ENCODE results near the gene RHCE.
"Not testable (repeated sequence)": the region's sequence is repeated elsewhere in the genome, so short reads cannot be mapped to it uniquely, and the experiment has no call there.

RHCE gene

DNA sequence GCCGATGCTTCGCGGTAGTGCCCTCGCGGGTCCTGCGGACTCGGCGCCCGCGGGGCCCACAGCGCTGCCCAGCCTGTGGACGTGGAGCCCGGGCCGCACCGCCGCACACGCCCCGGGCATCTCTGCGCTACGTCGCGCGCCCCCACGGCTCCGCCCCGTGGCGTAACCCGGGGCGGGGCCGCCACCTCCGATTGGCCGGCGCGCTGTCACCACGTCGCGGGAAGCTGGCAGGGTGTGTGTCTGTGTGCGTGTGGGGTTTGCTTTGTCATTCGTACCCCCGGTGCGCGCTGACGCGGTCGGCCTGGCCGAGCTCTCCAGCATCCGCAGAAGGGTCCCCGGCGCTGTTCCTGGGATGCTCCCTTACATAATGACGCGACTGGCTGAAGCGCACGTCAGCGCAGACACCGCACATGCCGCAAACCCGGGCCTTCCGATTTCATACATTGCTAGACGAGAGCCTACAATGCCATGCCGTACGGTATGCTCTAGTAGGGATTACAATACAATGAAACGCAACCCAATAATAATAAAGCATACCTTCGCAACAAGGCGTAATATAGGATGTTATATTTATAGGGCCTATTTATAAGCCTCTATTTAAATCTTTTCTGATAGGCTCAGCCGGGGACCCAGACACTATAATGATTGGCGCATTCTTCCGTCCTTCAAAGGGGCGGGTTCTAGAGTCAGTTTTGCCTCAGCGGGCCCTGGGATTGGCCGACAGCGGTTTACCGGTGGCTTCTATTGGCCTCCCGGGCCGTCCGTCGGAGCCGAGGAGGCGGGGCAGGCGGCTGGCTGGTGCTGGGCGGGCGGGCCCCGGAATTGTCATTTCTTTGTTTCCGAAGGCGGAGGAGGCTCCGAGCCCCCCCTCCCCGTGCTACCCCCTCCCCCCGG lies 9.7 kb upstream of the RHCE start, which contains the start of gene MACO1:
Gene MACO1 (plus strand): TSS at position 825 of the 894 bp plus-strand sequence. CDS start 202 bp downstream, outside the sequence.
- TF ChIP-seq JUND (IDR thresholded peaks at IDR 0.05; ENCODE audit: low read depth): no peak
- peak; percentile 95 to 96 for DNase-seq (ENCODE audit: low read depth in 1 of 2, low spot score in 1 of 2)
- in situ Hi-C loops (cut with HindIII; ENCODE audit: low pct_unique_long_range_greater_than_20kb, low sequenced_read_pairs): no loop called here

DNA sequence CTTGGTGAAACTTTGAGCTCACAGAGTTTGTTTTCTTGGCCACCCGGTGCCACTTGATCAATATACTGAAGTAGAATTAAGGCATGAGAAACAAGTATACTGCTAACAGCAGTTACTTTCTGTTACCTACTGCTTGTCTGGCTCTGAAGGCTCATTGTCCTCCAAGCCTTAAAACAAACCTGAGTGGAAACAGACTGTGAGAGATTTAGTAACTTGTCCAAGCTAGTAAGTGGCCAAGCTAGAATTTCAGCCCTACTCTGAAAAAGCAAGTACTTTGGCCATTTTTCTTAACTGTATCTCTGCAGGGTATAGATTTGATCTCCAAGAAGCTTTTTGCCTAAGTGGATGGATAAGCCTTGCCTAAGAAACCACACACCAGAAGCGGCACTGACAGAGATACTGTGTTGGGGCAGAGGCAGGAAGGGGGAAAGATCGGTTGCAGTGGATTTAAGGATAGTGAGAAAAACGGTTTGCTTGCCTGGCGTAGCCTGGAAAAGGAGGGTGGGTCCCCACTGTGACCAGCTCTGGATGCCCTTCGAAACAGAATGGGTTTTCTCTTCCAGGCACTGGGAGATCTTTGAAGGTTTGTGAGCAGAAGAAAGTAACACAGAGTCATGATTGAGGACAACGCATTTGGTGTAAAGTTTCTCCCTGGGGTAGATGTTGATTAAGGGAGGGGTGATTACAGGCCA lies 8.0 kb upstream of the RHCE start:
- in situ Hi-C loops (cut with HindIII; ENCODE audit: low pct_unique_long_range_greater_than_20kb, low sequenced_read_pairs): no loop called here
- DNase-seq (ENCODE audit: low read depth in 1 of 2, low spot score in 1 of 2): no peak
- TF ChIP-seq JUND (IDR thresholded peaks at IDR 0.05; ENCODE audit: low read depth): no peak

DNA sequence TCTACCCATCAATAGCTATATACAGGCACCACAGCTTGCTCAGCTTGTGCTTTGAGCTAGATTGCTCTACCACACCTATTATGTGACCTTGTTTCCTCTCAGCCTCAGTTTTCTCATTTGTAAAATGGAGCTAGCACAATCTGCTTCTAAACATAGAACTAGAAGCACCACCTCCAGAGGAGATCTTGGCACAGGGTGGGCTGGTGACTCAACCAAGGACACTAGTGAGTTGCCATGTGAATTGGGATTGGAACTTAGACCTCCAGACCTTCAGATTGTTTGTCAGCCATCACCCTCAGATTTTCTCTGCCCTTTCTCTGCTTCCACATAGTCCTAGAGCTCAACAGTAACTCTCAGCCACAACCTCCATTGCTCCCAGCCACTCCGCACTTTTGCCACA lies 7.1 kb upstream of the RHCE start:
- no peak for TF ChIP-seq JUND (IDR thresholded peaks at IDR 0.05; ENCODE audit: low read depth)
- in situ Hi-C loops (cut with HindIII; ENCODE audit: low pct_unique_long_range_greater_than_20kb, low sequenced_read_pairs): no loop called here
- no peak for DNase-seq (ENCODE audit: low read depth in 1 of 2, low spot score in 1 of 2)

DNA sequence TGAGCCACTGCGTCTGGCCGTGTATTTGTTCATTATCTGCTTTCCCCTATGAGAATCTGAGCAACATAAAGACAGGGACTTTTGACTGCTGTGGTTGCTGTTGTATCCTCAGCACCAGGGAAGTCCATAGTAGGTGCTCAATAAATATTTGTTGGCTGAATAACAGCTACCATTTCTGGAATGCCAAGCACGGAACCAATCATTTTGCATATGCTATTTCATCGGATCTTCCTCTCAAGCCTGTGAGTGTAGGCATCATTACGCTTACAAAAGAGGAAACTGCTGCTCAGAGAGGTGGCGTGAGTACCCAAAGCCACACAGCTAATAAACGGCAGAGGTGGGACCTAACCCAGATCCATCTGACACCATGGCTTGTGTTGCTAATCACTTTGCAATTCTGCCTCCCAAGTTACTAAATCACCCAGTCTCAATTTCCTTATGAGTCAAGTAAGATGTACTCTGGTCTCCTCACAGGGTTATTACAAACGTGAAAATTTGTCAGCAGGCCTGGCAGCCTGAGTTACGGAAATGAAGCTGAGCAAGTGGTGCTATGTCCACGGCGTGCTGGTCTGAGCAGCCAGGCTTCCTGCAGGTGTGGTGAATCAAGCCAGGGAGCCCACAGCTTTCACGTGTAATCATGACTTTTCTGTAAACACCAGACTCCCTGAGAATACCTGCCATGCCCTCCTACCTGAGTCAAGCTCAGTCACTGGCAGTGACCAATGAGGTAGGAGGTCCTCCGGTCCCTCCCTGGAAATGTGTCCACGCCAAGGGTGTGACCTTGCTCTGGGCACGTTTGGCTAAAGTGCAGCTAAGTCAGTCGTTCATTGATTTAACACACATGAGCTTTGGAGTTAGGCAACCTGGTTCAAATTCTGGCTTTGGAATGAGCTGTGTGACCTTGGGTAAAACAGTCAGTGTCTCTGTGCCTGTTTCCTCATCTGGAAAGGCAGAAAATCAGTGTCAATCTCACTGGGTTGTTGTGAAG lies 4.8 kb upstream of the RHCE start:
- TF ChIP-seq JUND (IDR thresholded peaks at IDR 0.05; ENCODE audit: low read depth): no peak
- DNase-seq (ENCODE audit: low read depth in 1 of 2, low spot score in 1 of 2): no peak
- in situ Hi-C loops (cut with HindIII; ENCODE audit: low pct_unique_long_range_greater_than_20kb, low sequenced_read_pairs): no loop called here

GRCh38 chr1:25423206-25423605 lies 2.6 kb upstream of the RHCE start:
- in situ Hi-C loops (cut with HindIII; ENCODE audit: low pct_unique_long_range_greater_than_20kb, low sequenced_read_pairs): not testable (repeated sequence)
- peak in 1 of 2 experiments; percentile 54 for DNase-seq (ENCODE audit: low read depth in 1 of 2, low spot score in 1 of 2)

DNA sequence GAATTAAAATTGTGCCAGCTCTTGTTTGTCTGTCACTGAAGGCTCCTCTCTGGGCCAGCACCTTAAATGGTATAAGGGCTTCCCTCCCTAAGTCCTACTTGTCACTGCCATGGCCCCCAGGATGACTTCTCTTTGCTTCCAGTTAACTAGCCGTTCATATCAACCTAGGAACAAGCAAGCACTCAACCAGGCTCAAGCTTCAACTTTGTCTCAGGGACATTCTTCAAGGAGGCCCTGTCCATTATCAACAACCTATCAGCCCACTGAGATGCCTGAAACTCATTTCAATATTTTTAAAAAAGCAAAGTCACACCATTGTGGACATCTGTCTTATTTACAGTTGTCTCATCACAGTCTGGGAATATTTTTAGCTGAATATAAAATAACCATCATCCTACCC lies 1.3 kb downstream of the RHCE start:
- in situ Hi-C loops (cut with HindIII; ENCODE audit: low pct_unique_long_range_greater_than_20kb, low sequenced_read_pairs); DNase-seq (ENCODE audit: low read depth in 1 of 2, low spot score in 1 of 2): not testable (repeated sequence)

- DNase-seq (ENCODE audit: low read depth in 1 of 2, low spot score in 1 of 2); in situ Hi-C loops (cut with HindIII; ENCODE audit: low pct_unique_long_range_greater_than_20kb, low sequenced_read_pairs): not testable (repeated sequence)
Observed at GRCh38 chr1:25417280-25417679, 3.3 kb downstream of the RHCE start.

DNA sequence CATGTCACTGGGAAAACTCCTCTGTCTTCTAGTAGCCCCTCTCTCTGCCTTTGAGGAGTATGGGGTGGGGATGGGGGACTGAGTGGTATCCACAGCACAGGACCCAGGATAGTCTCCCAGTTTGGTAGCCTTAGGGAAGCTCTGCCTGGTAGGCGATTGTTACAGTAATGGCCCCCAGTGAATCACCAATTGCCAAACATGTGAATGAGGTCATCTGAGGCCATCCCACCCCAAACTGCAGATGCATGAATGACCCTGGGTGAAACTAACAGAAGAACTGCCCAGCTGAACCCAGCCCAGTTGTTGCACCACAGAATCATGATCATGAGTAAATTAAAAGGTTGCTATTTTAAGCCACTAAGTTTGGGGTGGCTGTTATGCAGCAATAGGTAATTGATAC lies 6.0 kb downstream of the RHCE start:
- DNase-seq (ENCODE audit: low read depth in 1 of 2, low spot score in 1 of 2); in situ Hi-C loops (cut with HindIII; ENCODE audit: low pct_unique_long_range_greater_than_20kb, low sequenced_read_pairs): not testable (repeated sequence)

- DNase-seq (ENCODE audit: low read depth in 1 of 2, low spot score in 1 of 2); in situ Hi-C loops (cut with HindIII; ENCODE audit: low pct_unique_long_range_greater_than_20kb, low sequenced_read_pairs): not testable (repeated sequence)
Observed at GRCh38 chr1:25414157-25414556, 6.5 kb downstream of the RHCE start.

DNA sequence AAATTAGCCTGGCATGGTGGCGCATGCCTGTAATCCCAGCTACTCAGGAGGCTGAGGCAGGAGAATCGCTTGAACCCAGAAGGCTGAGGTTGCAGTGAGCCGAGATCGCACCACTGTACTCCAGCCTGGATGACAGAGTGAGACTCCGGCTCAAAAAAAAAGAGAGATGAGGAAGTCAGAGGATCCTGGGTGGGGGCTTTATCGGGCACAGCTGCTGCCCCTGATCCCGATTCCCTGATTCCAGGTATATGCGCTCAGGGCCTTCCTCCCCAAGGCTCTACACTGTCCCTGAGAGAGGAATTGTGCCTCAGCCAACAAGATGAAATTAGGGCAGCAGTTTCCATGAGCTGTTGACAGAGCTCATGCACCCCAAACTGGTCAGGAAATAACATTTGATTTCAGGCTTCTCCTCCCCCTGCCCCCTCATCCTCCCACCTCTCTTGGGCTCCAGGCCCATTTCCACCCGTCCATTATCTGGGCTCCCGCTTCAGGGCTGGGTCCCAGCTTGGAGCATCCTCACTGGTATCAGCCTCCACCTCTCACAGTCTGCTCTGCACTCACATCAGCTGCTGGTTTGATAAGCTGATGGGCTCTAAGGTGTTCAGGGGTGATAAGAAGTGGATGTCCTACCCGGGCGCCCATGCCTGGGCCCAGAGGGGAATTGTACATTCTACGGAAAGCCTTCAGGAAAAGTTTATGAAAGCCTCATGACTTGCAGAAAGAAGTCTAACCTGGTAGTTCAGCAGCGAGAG lies 7.6 kb downstream of the RHCE start:
- in situ Hi-C loops (cut with HindIII; ENCODE audit: low pct_unique_long_range_greater_than_20kb, low sequenced_read_pairs); DNase-seq (ENCODE audit: low read depth in 1 of 2, low spot score in 1 of 2): not testable (repeated sequence)

DNA sequence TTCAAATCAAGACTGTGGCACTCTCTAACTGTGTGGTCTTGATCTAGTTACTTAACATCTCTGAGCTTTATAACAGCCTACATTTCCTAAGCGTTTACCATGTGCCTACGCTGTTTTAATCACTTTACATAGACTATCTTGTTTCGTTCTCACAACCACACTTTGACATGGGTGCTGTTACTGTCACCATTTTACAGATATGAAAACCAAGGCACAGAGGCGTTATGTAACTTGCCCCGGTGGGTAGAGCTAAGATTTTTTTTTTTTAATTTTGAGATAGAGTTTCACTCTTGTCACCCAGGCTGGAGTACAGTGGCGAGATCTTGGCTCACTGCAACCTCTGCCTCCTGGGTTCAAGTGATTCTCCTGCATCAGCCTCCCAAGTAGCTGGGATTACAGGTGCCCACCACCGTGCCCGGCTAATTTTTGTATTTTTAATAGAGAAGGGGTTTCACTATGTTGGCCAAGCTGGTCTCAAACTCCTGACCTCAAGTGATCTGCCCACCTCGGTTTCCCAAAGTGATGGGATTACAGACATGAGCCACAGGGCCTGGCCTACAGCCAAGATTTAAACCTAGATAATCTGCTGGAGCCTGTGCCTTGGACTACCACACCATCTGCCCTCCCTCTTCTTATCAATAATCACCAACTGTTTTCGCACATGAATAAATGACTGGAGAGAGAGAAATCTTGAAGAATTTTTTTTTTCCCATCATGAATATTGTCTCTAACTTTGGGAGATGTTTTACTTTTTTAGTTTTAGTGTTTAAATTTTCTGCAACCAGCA lies 10.8 kb downstream of the RHCE start:
- in situ Hi-C loops (cut with HindIII; ENCODE audit: low pct_unique_long_range_greater_than_20kb, low sequenced_read_pairs); DNase-seq (ENCODE audit: low read depth in 1 of 2, low spot score in 1 of 2): not testable (repeated sequence)

GRCh38 chr1:25405731-25406305 lies 14.8 kb downstream of the RHCE start:
- in situ Hi-C loops (cut with HindIII; ENCODE audit: low pct_unique_long_range_greater_than_20kb, low sequenced_read_pairs); DNase-seq (ENCODE audit: low read depth in 1 of 2, low spot score in 1 of 2): not testable (repeated sequence)

DNA sequence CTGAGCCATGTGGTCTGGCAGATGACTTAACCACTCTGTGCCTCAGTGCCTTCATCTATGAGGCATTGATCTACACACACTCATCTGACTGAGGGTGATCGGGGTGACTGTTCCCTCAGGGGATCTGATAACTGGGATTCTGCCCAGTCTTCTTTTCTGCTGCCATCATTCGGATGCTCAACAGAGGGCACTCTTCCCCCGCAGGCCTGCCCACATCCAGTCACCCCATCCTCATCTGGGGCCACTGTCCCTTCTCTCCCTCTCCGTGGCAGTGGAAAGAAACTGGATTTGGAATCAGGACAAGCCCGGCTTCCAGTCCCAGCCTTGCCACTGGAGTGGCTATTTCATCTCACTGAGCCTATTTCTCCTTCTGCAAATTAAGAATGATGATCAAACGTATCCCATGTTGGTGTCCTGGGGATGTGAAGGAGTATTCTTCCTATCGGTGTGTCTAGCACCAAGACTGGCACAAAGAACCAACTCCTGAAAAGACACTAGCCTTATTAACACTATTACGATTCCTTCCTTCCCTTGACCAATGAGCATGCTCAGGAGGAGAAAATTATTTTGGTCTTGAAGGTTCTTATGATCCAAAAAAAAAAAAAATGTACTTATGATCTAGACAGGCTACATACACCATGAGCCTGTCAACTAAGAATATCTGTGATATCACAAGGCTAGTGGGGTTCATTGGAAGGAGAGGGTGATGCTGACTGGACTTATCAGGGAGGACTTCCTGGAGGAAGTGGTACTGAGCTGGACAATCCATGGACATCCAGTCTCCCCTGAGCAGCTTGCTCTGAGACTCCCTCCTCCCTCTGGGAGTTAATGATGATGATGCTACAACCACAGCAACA lies 17.4 kb downstream of the RHCE start:
- DNase-seq (ENCODE audit: low read depth in 1 of 2, low spot score in 1 of 2); in situ Hi-C loops (cut with HindIII; ENCODE audit: low pct_unique_long_range_greater_than_20kb, low sequenced_read_pairs): not testable (repeated sequence)

DNA sequence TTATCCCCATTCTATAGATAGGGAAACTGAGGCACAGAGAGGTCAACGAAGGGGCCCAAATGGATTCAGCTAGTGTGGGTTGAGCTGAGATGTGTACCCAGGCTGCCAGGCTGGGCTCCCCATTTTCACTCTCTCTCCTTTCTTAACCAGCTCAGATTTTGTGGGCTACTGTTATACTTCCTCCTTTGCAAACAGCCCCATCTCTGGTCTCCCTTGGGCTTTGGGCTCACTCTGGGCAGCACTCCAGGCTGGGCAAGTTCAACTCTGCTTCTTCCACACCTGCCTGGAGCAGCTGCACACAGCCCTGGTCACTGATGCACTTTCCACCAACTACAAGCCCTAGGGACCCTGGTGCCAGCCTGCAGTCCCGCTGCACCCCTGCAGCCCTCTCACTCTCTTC lies 22.5 kb downstream of the RHCE start:
- in situ Hi-C loops (cut with HindIII; ENCODE audit: low pct_unique_long_range_greater_than_20kb, low sequenced_read_pairs); DNase-seq (ENCODE audit: low read depth in 1 of 2, low spot score in 1 of 2): not testable (repeated sequence)

GRCh38 chr1:25397549-25397948 lies 23.1 kb downstream of the RHCE start:
- in situ Hi-C loops (cut with HindIII; ENCODE audit: low pct_unique_long_range_greater_than_20kb, low sequenced_read_pairs): not testable (repeated sequence)

More at GRCh38 chr1:25397549-25397948, 23.1 kb downstream of the RHCE start:
- DNase-seq (ENCODE audit: low read depth in 1 of 2, low spot score in 1 of 2): not testable (repeated sequence)

All from T47D (cell line).